ENCODE results near the gene AKIP1. TPM values are rescaled to one million over a fixed set of nuclear protein-coding genes. Genes with fewer than 3 reads are reported as not detected.

Gene AKIP1
- total RNA-seq, 1 donor from 2014 or later: 16.7 TPM

- TF ChIP-seq CTCF (IDR thresholded peaks at IDR 0.05): no peak
- no peak for TF ChIP-seq POLR2A (IDR thresholded peaks at IDR 0.05)
- TF ChIP-seq POLR2AphosphoS5 (IDR thresholded peaks at IDR 0.05; ENCODE audit: insufficient read depth in 1 of 2, low read depth in 1 of 2): no peak
- intact Hi-C loops (cut with DNase I): loop anchor here (10.0 kb wide), 1 partner anchor 279 kb away; the partner anchor contains the start of genes RPL27A and TRIM66
- Histone ChIP-seq H3K27ac (peak overlapping the region; percentile 93), H3K36me3 (no peaks in the 10 kb centered on the region), H3K27me3 (no peaks in the 10 kb centered on the region), H3K4me1 (peaks cover 33% of the 10 kb centered on the region), H3K4me3 (peak overlapping the region; percentile 89 to 91), H3K9me3 (no peaks in the 10 kb centered on the region)
- DNase-seq (ENCODE audit: extremely low spot score in 2 of 2): peak in 1 of 2 donors; percentile 90
These were observed 52.8 kb downstream of the AKIP1 start for GRCh38 chr11:8963569-8964323.

GRCh38 chr11:8964324-8965320 is 53.6 kb downstream of the AKIP1 start, which contains the start of gene TMEM9B:
Gene TMEM9B (minus strand): TSS chr11:8964442. CDS start chr11:8964313, 129 bp downstream.
- peak; percentile 80 to 95 for TF ChIP-seq POLR2AphosphoS5 (IDR thresholded peaks at IDR 0.05; ENCODE audit: insufficient read depth in 1 of 2, low read depth in 1 of 2)
- peak in 1 of 2 donors; percentile 83 for TF ChIP-seq POLR2A (IDR thresholded peaks at IDR 0.05)
- no peak for TF ChIP-seq CTCF (IDR thresholded peaks at IDR 0.05)
- Histone ChIP-seq H3K4me3 (peak within 1 kb of the TSS; percentile 89 to 91), H3K27ac (peak within 1 kb of the TSS; percentile 93), H3K9me3 (no peaks in the 10 kb centered on the region), H3K36me3 (no peaks in the 10 kb centered on the region), H3K4me1 (peaks cover 25% of the 10 kb centered on the region), H3K27me3 (no peaks in the 10 kb centered on the region)
- DNase-seq (ENCODE audit: extremely low spot score in 2 of 2): peak in 1 of 2 donors; percentile 94
- intact Hi-C loops (cut with DNase I): loop anchor here (10.0 kb wide), 1 partner anchor 280 kb away; the partner anchor contains the start of genes RPL27A and TRIM66

GRCh38 chr11:8967184-8967583 is 56.2 kb downstream of the AKIP1 start:
- Histone ChIP-seq H3K4me3 (no peak overlapping the region), H3K9me3 (no peaks in the 10 kb centered on the region), H3K4me1 (peaks cover 22% of the 10 kb centered on the region), H3K27ac (no peak overlapping the region), H3K36me3 (no peaks in the 10 kb centered on the region), H3K27me3 (no peaks in the 10 kb centered on the region)
- DNase-seq (ENCODE audit: extremely low spot score in 2 of 2): no peak
- TF ChIP-seq CTCF (IDR thresholded peaks at IDR 0.05) (no peak), POLR2AphosphoS5 (IDR thresholded peaks at IDR 0.05; ENCODE audit: insufficient read depth in 1 of 2, low read depth in 1 of 2) (no peak)
- intact Hi-C loops (cut with DNase I): loop anchor here (10.0 kb wide), 1 partner anchor 282 kb away; the partner anchor contains the start of genes RPL27A and TRIM66

Small RNAs within 50 kb of the gene (small RNA-seq; reads per million reads assigned to genes)
- not detected for gene RF00019

Other genes with a start within 250 kb of the AKIP1 start
- gene TRIM66, start 228.5 kb upstream of the AKIP1 start, total RNA-seq: 12.8 TPM
- 1,279 TPM for gene RPL27A, start 228.4 kb upstream of the AKIP1 start, total RNA-seq
- gene C11orf16, start 21.8 kb downstream of the AKIP1 start, total RNA-seq: not detected
- not detected for gene ASCL3, start 31.8 kb downstream of the AKIP1 start, total RNA-seq
- gene TMEM9B, start 53.3 kb downstream of the AKIP1 start, total RNA-seq: 26.8 TPM
- gene NRIP3, start 92.8 kb downstream of the AKIP1 start, total RNA-seq: 1.2 TPM
- 36.3 TPM for gene SCUBE2, start 180.4 kb downstream of the AKIP1 start, total RNA-seq

All from vagina (tissue), 2 donors.